Stimulated activated CD4-positive, alpha-beta T cell treated with anti-CD3 and anti-CD28 coated beads, Interleukin-12 subunit alpha, Interleukin-12 subunit beta, amount 100 ng/mL, for 24 hours (primary cell): ENCODE measurements around the gene KLC4.
"Not testable (repeated sequence)": the region's sequence is repeated elsewhere in the genome, so short reads cannot be mapped to it uniquely, and the experiment has no call there.

Source experiments
- DNase-seq, 2 experiments: peaks; one replicate each; pipeline ENCODE4 v3.0.0-alpha.2; 2020; ENCODE audit warnings: low read depth in 2 of 2

KLC4 gene

GRCh38 chr6:43093436-43094289 lies 34.2 kb downstream of the KLC4 start:
- DNase-seq = no peak

- no peak for DNase-seq
Measured at GRCh38 chr6:43095939-43096338, 36.5 kb downstream of the KLC4 start.

- no peak for DNase-seq
Measured at GRCh38 chr6:43096451-43097097, 37.1 kb downstream of the KLC4 start.

- DNase-seq = no peak
Measured at GRCh38 chr6:43097098-43097489, 37.7 kb downstream of the KLC4 start.

GRCh38 chr6:43097502-43097901 lies 38.1 kb downstream of the KLC4 start:
- DNase-seq = no peak

GRCh38 chr6:43101497-43101896 lies 42.1 kb downstream of the KLC4 start:
- no peak for DNase-seq

GRCh38 chr6:43103253-43103876 lies 43.9 kb downstream of the KLC4 start:
- no peak for DNase-seq

- no peak for DNase-seq
Measured at GRCh38 chr6:43105538-43106222, 46.2 kb downstream of the KLC4 start.

- DNase-seq = no peak
Measured at GRCh38 chr6:43107344-43108062, 48.1 kb downstream of the KLC4 start.

GRCh38 chr6:43113431-43114260 lies 54.2 kb downstream of the KLC4 start:
- DNase-seq = no peak

- DNase-seq = no peak
Measured at GRCh38 chr6:43115365-43115764, 55.9 kb downstream of the KLC4 start.

- not testable (repeated sequence) for DNase-seq
Measured at GRCh38 chr6:43117466-43117865, 58.0 kb downstream of the KLC4 start.

GRCh38 chr6:43119482-43119881 lies 60.1 kb downstream of the KLC4 start:
- DNase-seq = no peak

GRCh38 chr6:43120101-43120763 lies 60.8 kb downstream of the KLC4 start:
- no peak for DNase-seq

GRCh38 chr6:43120944-43121913 lies 61.8 kb downstream of the KLC4 start:
- DNase-seq = no peak

GRCh38 chr6:43122146-43122545 lies 62.7 kb downstream of the KLC4 start:
- DNase-seq = no peak

- no peak for DNase-seq
Measured at GRCh38 chr6:43123461-43124314, 64.3 kb downstream of the KLC4 start.

GRCh38 chr6:43124481-43124880 lies 65.0 kb downstream of the KLC4 start:
- DNase-seq = no peak
